IPS-18a (cell line): Measurements from ENCODE around the gene POLD4.
"Not testable (repeated sequence)": the region's sequence is repeated elsewhere in the genome, so short reads cannot be mapped to it uniquely, and the experiment has no call there.

Experiments
- H3K27ac ChIP-seq: one replicate; pipeline ENCODE4 v1.5.1; 2013; ENCODE audit warnings: low read length
- H3K27me3 ChIP-seq: one replicate; pipeline ENCODE4 v1.6.1; 2013; ENCODE audit warnings: mild to moderate bottlenecking, low read length; ENCODE audit not compliant: control insufficient read depth, insufficient read depth
- H3K36me3 ChIP-seq: one replicate; pipeline ENCODE4 v1.6.1; 2013; ENCODE audit warnings: low read depth, low read length; ENCODE audit not compliant: control insufficient read depth
- H3K4me1 ChIP-seq: one replicate; pipeline ENCODE4 v1.6.1; 2013; ENCODE audit warnings: low read depth, low read length; ENCODE audit not compliant: control insufficient read depth
- H3K4me3 ChIP-seq: one replicate; pipeline ENCODE4 v1.5.1; 2013; ENCODE audit warnings: low read length
- H3K9ac ChIP-seq: one replicate; pipeline ENCODE4 v1.6.1; 2013; ENCODE audit warnings: mild to moderate bottlenecking, low read length, moderate library complexity
- H3K9me3 ChIP-seq: one replicate; pipeline ENCODE4 v1.6.1; 2013; ENCODE audit warnings: low read depth, low read length; ENCODE audit not compliant: control insufficient read depth

Gene POLD4

GRCh38 chr11:67345247-67345919 is 8.0 kb downstream of the POLD4 start:
- H3K27ac ChIP-seq, result no peak overlapping the region
- H3K36me3 ChIP-seq, result no peaks in the 10 kb centered on the region
- no peaks in the 10 kb centered on the region for H3K27me3 ChIP-seq
- H3K9ac ChIP-seq, result no peak overlapping the region
- H3K4me3 ChIP-seq, result no peak overlapping the region
- H3K9me3 ChIP-seq, result no peaks in the 10 kb centered on the region
- H3K4me1 ChIP-seq, result no peaks in the 10 kb centered on the region

GRCh38 chr11:67344264-67344663 is 9.1 kb downstream of the POLD4 start:
- Histone ChIP-seq H3K4me1 (no peaks in the 10 kb centered on the region), H3K9me3 (no peaks in the 10 kb centered on the region), H3K9ac (no peak overlapping the region), H3K4me3 (no peak overlapping the region), H3K36me3 (no peaks in the 10 kb centered on the region), H3K27ac (no peak overlapping the region), H3K27me3 (no peaks in the 10 kb centered on the region)

GRCh38 chr11:67337257-67337656 is 16.1 kb downstream of the POLD4 start:
- no peak overlapping the region for H3K27ac ChIP-seq
- H3K4me3 ChIP-seq, result no peak overlapping the region
- H3K27me3 ChIP-seq, result no peaks in the 10 kb centered on the region
- H3K36me3 ChIP-seq, result no peaks in the 10 kb centered on the region
- no peak overlapping the region for H3K9ac ChIP-seq
- no peaks in the 10 kb centered on the region for H3K4me1 ChIP-seq
- no peaks in the 10 kb centered on the region for H3K9me3 ChIP-seq

- Histone ChIP-seq H3K4me3 (no peak overlapping the region), H3K36me3 (no peaks in the 10 kb centered on the region), H3K4me1 (no peaks in the 10 kb centered on the region), H3K9ac (no peak overlapping the region), H3K27ac (no peak overlapping the region), H3K27me3 (no peaks in the 10 kb centered on the region), H3K9me3 (no peaks in the 10 kb centered on the region)
Measured at GRCh38 chr11:67332081-67332691, 21.2 kb downstream of the POLD4 start.

GRCh38 chr11:67323526-67323925 is 29.8 kb downstream of the POLD4 start:
- no peaks in the 10 kb centered on the region for H3K36me3 ChIP-seq
- H3K4me1 ChIP-seq, result no peaks in the 10 kb centered on the region
- H3K27ac ChIP-seq, result no peak overlapping the region
- no peaks in the 10 kb centered on the region for H3K9me3 ChIP-seq
- H3K9ac ChIP-seq, result no peak overlapping the region
- peaks cover 22% of the 10 kb centered on the region for H3K27me3 ChIP-seq
- H3K4me3 ChIP-seq, result no peak overlapping the region

GRCh38 chr11:67322049-67322448 is 31.3 kb downstream of the POLD4 start:
- no peaks in the 10 kb centered on the region for H3K9me3 ChIP-seq
- H3K27ac ChIP-seq, result no peak overlapping the region
- no peaks in the 10 kb centered on the region for H3K4me1 ChIP-seq
- H3K36me3 ChIP-seq, result no peaks in the 10 kb centered on the region
- H3K27me3 ChIP-seq, result peaks cover 29% of the 10 kb centered on the region
- no peak overlapping the region for H3K4me3 ChIP-seq
- H3K9ac ChIP-seq, result no peak overlapping the region

- Histone ChIP-seq H3K9me3 (no peaks in the 10 kb centered on the region), H3K4me3 (no peak overlapping the region), H3K27me3 (peaks cover 29% of the 10 kb centered on the region), H3K36me3 (no peaks in the 10 kb centered on the region), H3K27ac (no peak overlapping the region), H3K9ac (no peak overlapping the region), H3K4me1 (no peaks in the 10 kb centered on the region)
Measured at GRCh38 chr11:67321313-67321871, 32.0 kb downstream of the POLD4 start.

GRCh38 chr11:67320691-67321090 is 32.7 kb downstream of the POLD4 start:
- Histone ChIP-seq H3K9me3 (no peaks in the 10 kb centered on the region), H3K4me3 (no peak overlapping the region), H3K27me3 (peaks cover 31% of the 10 kb centered on the region), H3K9ac (no peak overlapping the region), H3K36me3 (no peaks in the 10 kb centered on the region), H3K4me1 (no peaks in the 10 kb centered on the region), H3K27ac (no peak overlapping the region)

GRCh38 chr11:67320011-67320410 is 33.3 kb downstream of the POLD4 start:
- H3K27me3 ChIP-seq, result peaks cover 37% of the 10 kb centered on the region
- H3K9ac ChIP-seq, result no peak overlapping the region
- no peak overlapping the region for H3K4me3 ChIP-seq
- H3K36me3 ChIP-seq, result no peaks in the 10 kb centered on the region
- H3K4me1 ChIP-seq, result no peaks in the 10 kb centered on the region
- no peak overlapping the region for H3K27ac ChIP-seq
- H3K9me3 ChIP-seq, result no peaks in the 10 kb centered on the region

- H3K36me3 ChIP-seq, H3K4me3 ChIP-seq, H3K4me1 ChIP-seq, H3K9me3 ChIP-seq, H3K9ac ChIP-seq, H3K27ac ChIP-seq: not testable (repeated sequence)
- peaks cover 37% of the 10 kb centered on the region for H3K27me3 ChIP-seq
Measured at GRCh38 chr11:67318876-67319275, 34.5 kb downstream of the POLD4 start.

GRCh38 chr11:67317888-67318555 is 35.3 kb downstream of the POLD4 start:
- Histone ChIP-seq H3K27ac (no peak overlapping the region), H3K9me3 (no peaks in the 10 kb centered on the region), H3K4me1 (no peaks in the 10 kb centered on the region), H3K36me3 (no peaks in the 10 kb centered on the region), H3K9ac (peak overlapping the region; percentile 26), H3K4me3 (peak overlapping the region; percentile 74), H3K27me3 (peaks cover 37% of the 10 kb centered on the region)
